HEK293 (cell line): ENCODE measurements around the gene SLC25A12.

Experiments
- CTCF ChIA-PET: fragments of 350-600 bp; formaldehyde crosslinking; extraction: SDS; loops from one replicate; lab custom pipeline; 2021; ENCODE audit warnings: antibody characterized with exemption; lab: Yijun Ruan, JAX
- POLR2A ChIA-PET: fragments of 300-600 bp; formaldehyde crosslinking; extraction: SDS; loops from one replicate; lab custom pipeline; 2020; ENCODE audit warnings: antibody characterized with exemption, inconsistent platforms; lab: Yijun Ruan, JAX
- H3K27ac ChIP-seq: fragments of 200-500 bp; sonication (Bioruptor generic); 2 replicates; pipeline ENCODE4 v1.5.1; 2014; ENCODE audit warnings: low read depth, low read length, control low read depth, inconsistent platforms; ENCODE audit errors: extremely low read depth
- H3K36me3 ChIP-seq, 2 experiments: fragments of 200-500 bp in 1 of 2; sonication (Bioruptor generic) in 1 of 2; 1 replicate in 1 of 2; 2 replicates in 1 of 2; pipeline ENCODE4 v1.5.1; 2014 to 2017; ENCODE audit warnings: inconsistent platforms in 2 of 2, low read length in 2 of 2; ENCODE audit not compliant: control insufficient read depth in 2 of 2, insufficient read depth in 1 of 2
- H3K4me1 ChIP-seq: fragments of 200-500 bp; sonication (Bioruptor generic); 2 replicates; pipeline ENCODE4 v1.5.1; 2014; ENCODE audit warnings: mild to moderate bottlenecking, low read length, inconsistent platforms; ENCODE audit not compliant: control insufficient read depth, insufficient read depth
- H3K4me3 ChIP-seq: 2 replicates; pipeline ENCODE4 v1.5.1; 2011; ENCODE audit warnings: low read depth, mild to moderate bottlenecking, control low read depth, low read length, moderate library complexity
- H3K9me3 ChIP-seq: fragments of 200-500 bp; sonication (Bioruptor generic); 2 replicates; pipeline ENCODE4 v1.5.1; 2014; ENCODE audit warnings: low read depth, low read length, inconsistent platforms; ENCODE audit not compliant: control insufficient read depth, insufficient read depth
- KLF7 ChIP-seq: fragments of 450-650 bp; formaldehyde crosslinking; IDR thresholded peaks from 2 replicates; pipeline ENCODE4 v1.5.1; 2016; ENCODE audit warnings: missing biosample characterization, missing genetic modification characterization, borderline replicate concordance
- KLF8 ChIP-seq: fragments of 450-650 bp; formaldehyde crosslinking; IDR thresholded peaks from 2 replicates; pipeline ENCODE4 v1.5.1; 2016; ENCODE audit warnings: missing biosample characterization, missing genetic modification characterization
- KLF9 ChIP-seq: fragments of 450-650 bp; formaldehyde crosslinking; IDR thresholded peaks from 2 replicates; pipeline ENCODE4 v1.5.1; 2016; ENCODE audit warnings: missing biosample characterization, missing genetic modification characterization, low read depth
- PRDM2 ChIP-seq: fragments of 450-650 bp; formaldehyde crosslinking; IDR thresholded peaks from 2 replicates; pipeline ENCODE4 v1.5.1; 2016; ENCODE audit warnings: missing biosample characterization, missing genetic modification characterization, borderline replicate concordance
- REPIN1 ChIP-seq: fragments of 450-650 bp; formaldehyde crosslinking; IDR thresholded peaks from 2 replicates; pipeline ENCODE4 v1.5.1; 2017; ENCODE audit warnings: missing biosample characterization, missing genetic modification characterization, low read depth
- ZBTB49 ChIP-seq: fragments of 450-650 bp; formaldehyde crosslinking; IDR thresholded peaks from 2 replicates; pipeline ENCODE4 v1.5.1; 2016; ENCODE audit warnings: missing biosample characterization, missing genetic modification characterization, low read depth
- ZNF112 ChIP-seq: fragments of 450-650 bp; formaldehyde crosslinking; IDR thresholded peaks from 2 replicates; pipeline ENCODE4 v1.5.0; 2017; ENCODE audit warnings: missing biosample characterization, missing genetic modification characterization
- ZNF19 ChIP-seq: fragments of 450-650 bp; formaldehyde crosslinking; IDR thresholded peaks from 2 replicates; pipeline ENCODE4; 2016; ENCODE audit warnings: missing biosample characterization, missing genetic modification characterization, low read depth
- ZNF211 ChIP-seq: fragments of 450-650 bp; formaldehyde crosslinking; IDR thresholded peaks from 2 replicates; pipeline ENCODE4 v1.5.1; 2016; ENCODE audit warnings: low read depth, missing biosample characterization, missing genetic modification characterization
- ZNF280C ChIP-seq: fragments of 450-650 bp; formaldehyde crosslinking; IDR thresholded peaks from 2 replicates; pipeline ENCODE4 v1.5.1; 2016; ENCODE audit warnings: missing biosample characterization, missing genetic modification characterization
- ZNF341 ChIP-seq: fragments of 450-650 bp; formaldehyde crosslinking; IDR thresholded peaks from 2 replicates; pipeline ENCODE4; 2016; ENCODE audit warnings: low read depth, missing biosample characterization, missing genetic modification characterization
- ZNF366 ChIP-seq: fragments of 450-650 bp; formaldehyde crosslinking; conservative IDR thresholded peaks from 2 replicates; pipeline ENCODE4 v1.5.1; 2016; ENCODE audit warnings: missing biosample characterization, missing genetic modification characterization
- ZNF510 ChIP-seq: fragments of 450-650 bp; formaldehyde crosslinking; IDR thresholded peaks from 2 replicates; pipeline ENCODE4 v1.5.1; 2018; ENCODE audit warnings: mild to moderate bottlenecking, missing genetic modification characterization, missing biosample characterization; ENCODE audit not compliant: insufficient replicate concordance
- ZNF645 ChIP-seq: fragments of 450-650 bp; formaldehyde crosslinking; IDR thresholded peaks from 2 replicates; pipeline ENCODE4; 2016; ENCODE audit warnings: missing biosample characterization, missing genetic modification characterization
- ZNF670 ChIP-seq: fragments of 450-650 bp; formaldehyde crosslinking; IDR thresholded peaks from 2 replicates; pipeline ENCODE4 v1.5.1; 2016; ENCODE audit warnings: missing biosample characterization, missing genetic modification characterization, low read depth
- ZNF707 ChIP-seq: fragments of 450-650 bp; formaldehyde crosslinking; IDR thresholded peaks from 2 replicates; pipeline ENCODE4 v1.5.1; 2016; ENCODE audit warnings: missing biosample characterization, missing genetic modification characterization
- ZSCAN23 ChIP-seq: fragments of 450-650 bp; formaldehyde crosslinking; IDR thresholded peaks from 2 replicates; pipeline ENCODE4 v1.5.1; 2016; ENCODE audit warnings: missing biosample characterization, missing genetic modification characterization
- ZXDB ChIP-seq: fragments of 450-650 bp; formaldehyde crosslinking; IDR thresholded peaks from 2 replicates; pipeline ENCODE4 v1.5.1; 2016; ENCODE audit warnings: missing biosample characterization, missing genetic modification characterization
- TF ChIP-seq, protein P1 (sequence below): fragments of 450-650 bp; formaldehyde crosslinking; IDR thresholded peaks from 2 replicates; pipeline ENCODE4 v1.5.1; 2016; ENCODE audit warnings: missing biosample characterization, missing genetic modification characterization
- TF ChIP-seq, protein P2 (sequence below): fragments of 450-650 bp; formaldehyde crosslinking; IDR thresholded peaks from 2 replicates; pipeline ENCODE4 v1.5.1; 2016; ENCODE audit warnings: missing biosample characterization, missing genetic modification characterization

Gene SLC25A12

DNA sequence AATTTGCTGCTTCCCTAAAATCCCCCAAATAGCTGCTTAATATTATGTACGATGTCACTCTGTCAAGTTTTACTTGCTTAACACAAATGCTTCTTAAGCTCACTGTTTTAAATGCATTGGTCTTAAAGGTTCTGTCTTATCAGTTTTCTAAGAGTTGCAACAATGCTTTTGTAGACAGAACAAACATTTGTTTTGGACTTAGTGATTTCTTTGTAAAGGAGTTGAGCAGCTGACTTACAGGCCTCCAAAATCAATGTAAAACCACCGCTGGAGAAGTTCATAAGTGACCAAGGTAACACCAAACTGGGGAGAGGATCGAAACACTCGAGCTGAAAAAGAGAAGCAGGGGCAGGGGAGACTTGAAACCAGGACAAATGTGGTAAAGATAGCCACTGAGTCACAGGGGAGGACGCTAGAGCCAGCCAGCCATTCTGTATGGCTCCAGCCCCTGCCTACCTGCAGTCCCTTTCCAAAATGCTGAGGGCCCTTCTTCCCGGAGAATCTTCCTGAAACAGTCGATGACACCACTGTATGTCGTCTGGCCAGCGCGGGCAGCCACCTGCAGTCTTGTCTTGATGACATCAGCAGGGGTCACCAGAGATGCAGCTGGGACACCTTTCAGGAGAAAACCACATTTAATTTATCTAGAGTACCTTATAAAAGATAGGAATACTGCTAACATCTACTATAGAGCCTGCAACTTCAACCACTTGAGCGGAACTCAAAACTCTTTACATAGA lies 106.5 kb downstream of the SLC25A12 start:
- TF ChIP-seq ZBTB49 (no peak), ZSCAN23 (tag by site-specific recombination) (no peak), ZNF366 (no peak), ZNF707 (no peak), REPIN1 (tag by site-specific recombination) (no peak), KLF7 (no peak), ZXDB (tag by site-specific recombination) (no peak)
- POLR2A ChIA-PET: no interaction called here
- no peak overlapping the region for H3K4me3 ChIP-seq
- CTCF ChIA-PET: no interaction called here
- H3K9me3 ChIP-seq: no peaks in the 10 kb centered on the region
- peaks cover 16 to 65% of the 10 kb centered on the region in 2 experiments for H3K36me3 ChIP-seq
- no peak overlapping the region for H3K27ac ChIP-seq
- peaks cover under 1% of the 10 kb centered on the region; the same call in 1 of the 2 replicates for H3K4me1 ChIP-seq

DNA sequence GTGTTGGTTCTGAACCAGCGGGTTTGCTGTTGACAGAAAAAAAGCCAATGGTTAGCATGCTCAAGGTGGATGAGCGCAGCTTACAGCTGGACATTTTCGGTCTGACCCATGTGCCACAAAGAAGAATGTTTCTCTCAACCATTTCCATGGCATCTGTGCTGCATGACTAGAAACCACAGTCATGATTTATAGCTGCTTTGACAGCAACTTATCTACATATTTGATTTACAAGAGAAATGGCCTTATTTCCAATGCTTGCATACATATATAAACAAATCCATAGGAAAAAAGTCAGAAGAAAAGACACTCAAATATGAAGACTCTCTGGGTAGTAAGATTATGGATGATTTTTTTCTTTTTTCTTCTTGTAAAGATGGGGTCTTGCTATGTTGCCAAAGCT lies 108.6 kb downstream of the SLC25A12 start:
- Histone ChIP-seq H3K27ac (no peak overlapping the region), H3K4me1 (no peaks in the 10 kb centered on the region), H3K9me3 (no peaks in the 10 kb centered on the region), H3K4me3 (no peak overlapping the region), H3K36me3 (peaks cover 16 to 54% of the 10 kb centered on the region in 2 experiments)
- ChIA-PET POLR2A (no interaction called here), CTCF (interaction anchor here (0.6 kb wide), 1 partner anchor 319 kb away, joined by 3 read pairs; no protein-coding TSS in a partner anchor)
- TF ChIP-seq ZNF280C (tag by site-specific recombination) (no peak), PRDM2 (tag by site-specific recombination) (no peak), ZNF645 (no peak), ZNF510 (tag by site-specific recombination) (no peak), ZNF341 (no peak), KLF9 (tag by site-specific recombination) (no peak), KLF8 (tag by site-specific recombination) (no peak), ZNF211 (tag by site-specific recombination) (no peak), ZNF19 (tag by site-specific recombination) (no peak), ZNF112 (tag by site-specific recombination) (no peak), ZNF670 (tag by site-specific recombination) (no peak)
- TF ChIP-seq, protein P1, sequence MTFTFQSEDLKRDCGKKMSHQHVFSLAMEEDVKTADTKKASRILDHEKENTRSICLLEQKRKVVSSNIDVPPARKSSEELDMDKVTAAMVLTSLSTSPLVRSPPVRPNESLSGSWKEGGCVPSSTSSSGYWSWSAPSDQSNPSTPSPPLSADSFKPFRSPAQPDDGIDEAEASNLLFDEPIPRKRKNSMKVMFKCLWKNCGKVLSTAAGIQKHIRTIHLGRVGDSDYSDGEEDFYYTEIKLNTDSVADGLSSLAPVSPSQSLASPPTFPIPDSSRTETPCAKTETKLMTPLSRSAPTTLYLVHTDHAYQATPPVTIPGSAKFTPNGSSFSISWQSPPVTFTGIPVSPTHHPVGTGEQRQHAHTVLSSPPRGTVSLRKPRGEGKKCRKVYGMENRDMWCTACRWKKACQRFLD (tag by site-specific recombination): no peak
- TF ChIP-seq, protein P2, sequence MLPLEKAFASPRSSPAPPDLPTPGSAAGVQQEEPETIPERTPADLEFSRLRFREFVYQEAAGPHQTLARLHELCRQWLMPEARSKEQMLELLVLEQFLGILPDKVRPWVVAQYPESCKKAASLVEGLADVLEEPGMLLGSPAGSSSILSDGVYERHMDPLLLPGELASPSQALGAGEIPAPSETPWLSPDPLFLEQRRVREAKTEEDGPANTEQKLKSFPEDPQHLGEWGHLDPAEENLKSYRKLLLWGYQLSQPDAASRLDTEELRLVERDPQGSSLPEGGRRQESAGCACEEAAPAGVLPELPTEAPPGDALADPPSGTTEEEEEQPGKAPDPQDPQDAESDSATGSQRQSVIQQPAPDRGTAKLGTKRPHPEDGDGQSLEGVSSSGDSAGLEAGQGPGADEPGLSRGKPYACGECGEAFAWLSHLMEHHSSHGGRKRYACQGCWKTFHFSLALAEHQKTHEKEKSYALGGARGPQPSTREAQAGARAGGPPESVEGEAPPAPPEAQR (tag by site-specific recombination): no peak
